Fibroblast of villous mesenchyme (primary cell): ENCODE data around the gene MSI2. TPM values are rescaled to one million over a fixed set of nuclear protein-coding genes. Genes with fewer than 3 reads are reported as not detected.

Source experiments
- DNase-seq: peaks from one replicate; pipeline ENCODE4 v3.0.0-alpha.2; 2010; ENCODE audit warnings: low read depth
- H3K4me3 ChIP-seq: 2 replicates; pipeline ENCODE4 v1.5.1; 2011; ENCODE audit warnings: low read depth, mild to moderate bottlenecking, low read length
- CTCF ChIP-seq: IDR thresholded peaks from 2 replicates; pipeline ENCODE4 v1.5.1; 2012; ENCODE audit warnings: low read depth, mild to moderate bottlenecking, low read length; ENCODE audit not compliant: insufficient read depth
- total RNA-seq: library from RNA; depleted of rRNA; stranded (reverse); fragments of >200 nt; gene quantifications from 2 replicates; pipeline ENCODE4 v1.2.3, GENCODE V29; 2012

MSI2 gene
- total RNA-seq, 1 donor = 50.1 TPM

GRCh38 chr17:57694051-57694450, 437.7 kb downstream of the MSI2 start:
- no peak for TF ChIP-seq CTCF
- DNase-seq = no peak
- no peak overlapping the region for H3K4me3 ChIP-seq

- no peak for TF ChIP-seq CTCF
- no peak overlapping the region for H3K4me3 ChIP-seq
- no peak for DNase-seq
Observed at GRCh38 chr17:57696050-57696449, 439.7 kb downstream of the MSI2 start.

- no peak overlapping the region for H3K4me3 ChIP-seq
- TF ChIP-seq CTCF = no peak
- DNase-seq = no peak
Observed at GRCh38 chr17:57697197-57697596, 440.9 kb downstream of the MSI2 start.

GRCh38 chr17:57697891-57698711, 441.8 kb downstream of the MSI2 start:
- DNase-seq = no peak
- TF ChIP-seq CTCF = no peak
- H3K4me3 ChIP-seq = no peak overlapping the region

- no peak for TF ChIP-seq CTCF
- no peak overlapping the region for H3K4me3 ChIP-seq
- peak; percentile 19 for DNase-seq
Observed at GRCh38 chr17:57699751-57700219, 443.5 kb downstream of the MSI2 start.

GRCh38 chr17:57701124-57701523, 444.8 kb downstream of the MSI2 start:
- no peak for DNase-seq
- no peak overlapping the region for H3K4me3 ChIP-seq
- TF ChIP-seq CTCF = no peak
